ENCODE results near the gene CFAP97. TPM values are rescaled to one million over a fixed set of nuclear protein-coding genes. Genes with fewer than 3 reads are reported as not detected.
"Not testable (repeated sequence)": the region's sequence is repeated elsewhere in the genome, so short reads cannot be mapped to it uniquely, and the experiment has no call there.

The CFAP97 gene
- total RNA-seq, 1 experiment from 2014 or later: 36.9 TPM

DNA sequence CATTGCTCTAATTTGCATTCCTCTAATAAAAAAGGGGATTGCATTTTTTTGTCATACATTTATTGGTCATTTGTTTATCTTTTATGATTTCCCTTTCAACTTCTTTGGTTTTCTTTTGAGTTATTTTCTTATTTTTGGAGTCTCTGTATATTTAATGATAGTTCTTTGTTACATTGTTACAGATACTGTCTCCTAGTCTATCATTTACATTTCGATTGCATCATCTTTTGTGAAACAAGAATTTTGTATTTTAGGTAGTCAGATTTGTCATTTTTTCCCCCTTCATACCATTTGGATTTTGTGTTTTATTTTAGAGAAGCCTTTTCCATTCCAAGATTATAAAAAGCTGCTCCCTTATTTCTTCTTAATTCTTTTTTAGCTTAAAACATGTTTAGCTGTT, 42.7 kb upstream of the CFAP97 start:
- CTCF ChIA-PET: interaction anchor here (1.4 kb wide), 1 partner anchor 59 kb away, joined by 3 read pairs; no protein-coding TSS in a partner anchor
- BruUV-seq (replicated peaks): no TSS peak
- H3K9me3 Mint-ChIP-seq (ENCODE audit: low read depth, unreplicated experiment): no peaks in the 10 kb centered on the region
- DNase-seq: no peak
- peaks cover 22% of the 10 kb centered on the region for H3K4me1 Mint-ChIP-seq (ENCODE audit: low read depth, unreplicated experiment)
- H3K27ac Mint-ChIP-seq (ENCODE audit: unreplicated experiment): peak overlapping the region; percentile 33
- no peak overlapping the region for H3K4me3 Mint-ChIP-seq (ENCODE audit: low read depth, unreplicated experiment)
- no peaks in the 10 kb centered on the region for H3K36me3 Mint-ChIP-seq (ENCODE audit: insufficient read depth, unreplicated experiment)
- TF ChIP-seq, protein P1, sequence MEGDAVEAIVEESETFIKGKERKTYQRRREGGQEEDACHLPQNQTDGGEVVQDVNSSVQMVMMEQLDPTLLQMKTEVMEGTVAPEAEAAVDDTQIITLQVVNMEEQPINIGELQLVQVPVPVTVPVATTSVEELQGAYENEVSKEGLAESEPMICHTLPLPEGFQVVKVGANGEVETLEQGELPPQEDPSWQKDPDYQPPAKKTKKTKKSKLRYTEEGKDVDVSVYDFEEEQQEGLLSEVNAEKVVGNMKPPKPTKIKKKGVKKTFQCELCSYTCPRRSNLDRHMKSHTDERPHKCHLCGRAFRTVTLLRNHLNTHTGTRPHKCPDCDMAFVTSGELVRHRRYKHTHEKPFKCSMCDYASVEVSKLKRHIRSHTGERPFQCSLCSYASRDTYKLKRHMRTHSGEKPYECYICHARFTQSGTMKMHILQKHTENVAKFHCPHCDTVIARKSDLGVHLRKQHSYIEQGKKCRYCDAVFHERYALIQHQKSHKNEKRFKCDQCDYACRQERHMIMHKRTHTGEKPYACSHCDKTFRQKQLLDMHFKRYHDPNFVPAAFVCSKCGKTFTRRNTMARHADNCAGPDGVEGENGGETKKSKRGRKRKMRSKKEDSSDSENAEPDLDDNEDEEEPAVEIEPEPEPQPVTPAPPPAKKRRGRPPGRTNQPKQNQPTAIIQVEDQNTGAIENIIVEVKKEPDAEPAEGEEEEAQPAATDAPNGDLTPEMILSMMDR (IDR thresholded peaks at IDR 0.05; ENCODE audit: unreplicated experiment): no peak
- H3K27me3 Mint-ChIP-seq (ENCODE audit: unreplicated experiment): no peaks in the 10 kb centered on the region
- intact Hi-C loops (cut with micrococcal nuclease; ENCODE audit: unreplicated experiment): no loop called here

DNA sequence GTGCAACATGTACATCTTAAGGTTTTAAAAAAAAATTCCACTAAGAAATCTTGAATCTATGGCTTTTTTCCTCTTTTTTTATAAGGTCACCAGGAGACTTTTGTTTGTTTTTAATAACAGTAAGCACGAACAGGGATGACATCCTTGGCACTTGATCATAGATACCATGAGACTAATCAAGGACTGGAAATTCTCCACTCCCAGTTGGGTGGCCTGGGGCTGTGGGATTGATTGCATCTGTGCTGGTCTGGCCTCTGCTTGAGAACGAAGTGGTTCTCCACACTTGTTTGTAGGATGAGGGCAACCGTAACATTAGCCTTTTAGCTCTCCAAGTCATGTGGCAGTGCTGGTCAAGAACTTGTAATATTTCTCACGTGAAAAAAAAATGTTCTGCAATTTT, 41.0 kb upstream of the CFAP97 start:
- TF ChIP-seq, protein P1 (IDR thresholded peaks at IDR 0.05; ENCODE audit: unreplicated experiment): no peak
- Mint-ChIP-seq H3K4me3 (ENCODE audit: low read depth, unreplicated experiment) (no peak overlapping the region), H3K27ac (ENCODE audit: unreplicated experiment) (no peak overlapping the region), H3K9me3 (ENCODE audit: low read depth, unreplicated experiment) (no peaks in the 10 kb centered on the region), H3K4me1 (ENCODE audit: low read depth, unreplicated experiment) (peaks cover 22% of the 10 kb centered on the region), H3K27me3 (ENCODE audit: unreplicated experiment) (no peaks in the 10 kb centered on the region), H3K36me3 (ENCODE audit: insufficient read depth, unreplicated experiment) (no peaks in the 10 kb centered on the region)
- no TSS peak for BruUV-seq (replicated peaks)
- CTCF ChIA-PET: no interaction called here
- DNase-seq: no peak
- intact Hi-C loops (cut with micrococcal nuclease; ENCODE audit: unreplicated experiment): no loop called here

GRCh38 chr4:185243879-185244278, 40.1 kb upstream of the CFAP97 start:
- H3K36me3 Mint-ChIP-seq (ENCODE audit: insufficient read depth, unreplicated experiment): no peaks in the 10 kb centered on the region
- H3K4me1 Mint-ChIP-seq (ENCODE audit: low read depth, unreplicated experiment): peaks cover 22% of the 10 kb centered on the region
- no TSS peak for BruUV-seq (replicated peaks)
- TF ChIP-seq, protein P1 (IDR thresholded peaks at IDR 0.05; ENCODE audit: unreplicated experiment): no peak
- no peak for DNase-seq
- no peak overlapping the region for H3K27ac Mint-ChIP-seq (ENCODE audit: unreplicated experiment)
- intact Hi-C loops (cut with micrococcal nuclease; ENCODE audit: unreplicated experiment): no loop called here
- no peaks in the 10 kb centered on the region for H3K9me3 Mint-ChIP-seq (ENCODE audit: low read depth, unreplicated experiment)
- no peak overlapping the region for H3K4me3 Mint-ChIP-seq (ENCODE audit: low read depth, unreplicated experiment)
- H3K27me3 Mint-ChIP-seq (ENCODE audit: unreplicated experiment): no peaks in the 10 kb centered on the region
- CTCF ChIA-PET: no interaction called here

- Mint-ChIP-seq H3K4me1 (ENCODE audit: low read depth, unreplicated experiment) (peaks cover 22% of the 10 kb centered on the region), H3K27ac (ENCODE audit: unreplicated experiment) (no peak overlapping the region), H3K9me3 (ENCODE audit: low read depth, unreplicated experiment) (no peaks in the 10 kb centered on the region), H3K36me3 (ENCODE audit: insufficient read depth, unreplicated experiment) (no peaks in the 10 kb centered on the region), H3K27me3 (ENCODE audit: unreplicated experiment) (no peaks in the 10 kb centered on the region), H3K4me3 (ENCODE audit: low read depth, unreplicated experiment) (no peak overlapping the region)
- CTCF ChIA-PET: no interaction called here
- TF ChIP-seq, protein P1 (IDR thresholded peaks at IDR 0.05; ENCODE audit: unreplicated experiment): no peak
- intact Hi-C loops (cut with micrococcal nuclease; ENCODE audit: unreplicated experiment): no loop called here
- no TSS peak for BruUV-seq (replicated peaks)
- DNase-seq: no peak
Observed at GRCh38 chr4:185242749-185243533, 39.1 kb upstream of the CFAP97 start.

GRCh38 chr4:185240486-185240885, 36.7 kb upstream of the CFAP97 start:
- CTCF ChIA-PET; H3K27ac Mint-ChIP-seq (ENCODE audit: unreplicated experiment); H3K27me3 Mint-ChIP-seq (ENCODE audit: unreplicated experiment); intact Hi-C loops (cut with micrococcal nuclease; ENCODE audit: unreplicated experiment); H3K36me3 Mint-ChIP-seq (ENCODE audit: insufficient read depth, unreplicated experiment); H3K9me3 Mint-ChIP-seq (ENCODE audit: low read depth, unreplicated experiment); H3K4me3 Mint-ChIP-seq (ENCODE audit: low read depth, unreplicated experiment); BruUV-seq (replicated peaks); DNase-seq: not testable (repeated sequence)
- peaks cover 24% of the 10 kb centered on the region for H3K4me1 Mint-ChIP-seq (ENCODE audit: low read depth, unreplicated experiment)
